HG02759 (cell line): Measurements from ENCODE around the gene ADGRG7.

Source experiments
- ATAC-seq: cut with Tn5 transposase; IDR thresholded peaks from one replicate; pipeline ENCODE4 v1.9.1; 2021; ENCODE audit warnings: mild to moderate bottlenecking, moderate library complexity; ENCODE audit not compliant: unreplicated experiment

ADGRG7 gene

GRCh38 chr3:100600181-100601042 lies 9.0 kb upstream of the ADGRG7 start:
- ATAC-seq: no peak

GRCh38 chr3:100602506-100603444 lies 6.6 kb upstream of the ADGRG7 start:
- ATAC-seq: peak; percentile 37

GRCh38 chr3:100603469-100603868 lies 5.9 kb upstream of the ADGRG7 start:
- peak; percentile 42 for ATAC-seq

- ATAC-seq: no peak
Observed at GRCh38 chr3:100605358-100605757, 4.0 kb upstream of the ADGRG7 start.

- ATAC-seq: peak; percentile 71
Observed at GRCh38 chr3:100606894-100607512, 2.4 kb upstream of the ADGRG7 start.

GRCh38 chr3:100609963-100610362 lies 562 bp downstream of the ADGRG7 start:
- ATAC-seq: no peak

- no peak for ATAC-seq
Observed at GRCh38 chr3:100611221-100611620, 1.8 kb downstream of the ADGRG7 start.

- ATAC-seq: peak; percentile 59
Observed at GRCh38 chr3:100613721-100614390, 4.5 kb downstream of the ADGRG7 start.

GRCh38 chr3:100614941-100615340 lies 5.5 kb downstream of the ADGRG7 start:
- ATAC-seq: peak; percentile 78

- no peak for ATAC-seq
Observed at GRCh38 chr3:100615684-100616083, 6.3 kb downstream of the ADGRG7 start.

GRCh38 chr3:100621251-100621650 lies 11.8 kb downstream of the ADGRG7 start:
- no peak for ATAC-seq

GRCh38 chr3:100627491-100627890 lies 18.1 kb downstream of the ADGRG7 start:
- ATAC-seq: no peak

GRCh38 chr3:100629421-100630127 lies 20.2 kb downstream of the ADGRG7 start:
- no peak for ATAC-seq

- no peak for ATAC-seq
Observed at GRCh38 chr3:100630664-100631063, 21.3 kb downstream of the ADGRG7 start.

GRCh38 chr3:100631236-100631635 lies 21.8 kb downstream of the ADGRG7 start:
- ATAC-seq: no peak

GRCh38 chr3:100634493-100635272 lies 25.3 kb downstream of the ADGRG7 start:
- ATAC-seq: peak; percentile 58

GRCh38 chr3:100635273-100635701 lies 25.9 kb downstream of the ADGRG7 start:
- no peak for ATAC-seq

- ATAC-seq: no peak
Observed at GRCh38 chr3:100637197-100637631, 27.8 kb downstream of the ADGRG7 start.

- ATAC-seq: no peak
Observed at GRCh38 chr3:100640633-100641032, 31.2 kb downstream of the ADGRG7 start.
